Measurements from ENCODE around the gene FCRL3.
"Not testable (repeated sequence)": the region's sequence is repeated elsewhere in the genome, so short reads cannot be mapped to it uniquely, and the experiment has no call there.

The FCRL3 gene, protein sequence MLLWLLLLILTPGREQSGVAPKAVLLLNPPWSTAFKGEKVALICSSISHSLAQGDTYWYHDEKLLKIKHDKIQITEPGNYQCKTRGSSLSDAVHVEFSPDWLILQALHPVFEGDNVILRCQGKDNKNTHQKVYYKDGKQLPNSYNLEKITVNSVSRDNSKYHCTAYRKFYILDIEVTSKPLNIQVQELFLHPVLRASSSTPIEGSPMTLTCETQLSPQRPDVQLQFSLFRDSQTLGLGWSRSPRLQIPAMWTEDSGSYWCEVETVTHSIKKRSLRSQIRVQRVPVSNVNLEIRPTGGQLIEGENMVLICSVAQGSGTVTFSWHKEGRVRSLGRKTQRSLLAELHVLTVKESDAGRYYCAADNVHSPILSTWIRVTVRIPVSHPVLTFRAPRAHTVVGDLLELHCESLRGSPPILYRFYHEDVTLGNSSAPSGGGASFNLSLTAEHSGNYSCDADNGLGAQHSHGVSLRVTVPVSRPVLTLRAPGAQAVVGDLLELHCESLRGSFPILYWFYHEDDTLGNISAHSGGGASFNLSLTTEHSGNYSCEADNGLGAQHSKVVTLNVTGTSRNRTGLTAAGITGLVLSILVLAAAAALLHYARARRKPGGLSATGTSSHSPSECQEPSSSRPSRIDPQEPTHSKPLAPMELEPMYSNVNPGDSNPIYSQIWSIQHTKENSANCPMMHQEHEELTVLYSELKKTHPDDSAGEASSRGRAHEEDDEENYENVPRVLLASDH

GRCh38 chr1:157700732-157701131, at the start of gene FCRL3:
TSS of gene FCRL3 (minus strand) at chr1:157700769. CDS start at chr1:157700489, 280 bp downstream.
- no peak for DNase-seq (ENCODE audit: low read depth, low spot score)
- no peak within 1 kb of the TSS for H3K27ac ChIP-seq

GRCh38 chr1:157748262-157748817, 47.8 kb upstream of the FCRL3 start:
- no peak overlapping the region for H3K27ac ChIP-seq
- DNase-seq (ENCODE audit: low read depth, low spot score), result no peak

DNA sequence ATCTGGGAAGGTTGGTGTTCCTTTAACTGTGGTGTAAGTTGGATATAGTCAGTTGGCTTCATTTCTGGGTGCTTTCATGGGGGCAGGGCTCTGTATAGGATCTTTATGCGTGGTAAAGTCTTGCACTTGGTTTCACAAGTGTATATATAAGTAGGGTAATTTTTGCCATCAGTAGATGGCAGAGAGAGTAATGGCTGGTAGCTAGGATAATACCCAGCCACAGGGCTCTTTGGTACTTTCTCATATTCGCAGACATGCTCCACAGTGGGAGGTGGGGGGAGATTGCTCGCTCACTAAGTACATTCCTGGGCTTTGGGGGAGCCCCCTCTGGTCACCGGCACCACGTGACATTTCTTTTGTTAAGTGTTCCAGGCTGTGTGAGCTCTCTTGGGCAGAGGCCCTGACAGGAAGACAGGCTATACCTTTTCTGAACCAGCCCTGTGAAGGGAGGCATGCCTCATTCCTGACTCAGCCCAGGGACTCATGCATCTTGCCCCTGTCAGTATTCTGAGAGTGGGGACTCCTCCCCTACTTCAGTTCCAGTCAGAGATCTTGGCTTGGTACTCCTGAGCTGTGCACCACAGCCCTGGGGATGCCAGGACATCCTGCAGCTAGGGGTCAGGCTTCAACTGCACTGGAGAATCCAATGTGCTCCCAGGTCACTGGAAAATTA, 38.8 kb upstream of the FCRL3 start:
- no peak overlapping the region for H3K27ac ChIP-seq
- DNase-seq (ENCODE audit: low read depth, low spot score), result peak; percentile 12

DNA sequence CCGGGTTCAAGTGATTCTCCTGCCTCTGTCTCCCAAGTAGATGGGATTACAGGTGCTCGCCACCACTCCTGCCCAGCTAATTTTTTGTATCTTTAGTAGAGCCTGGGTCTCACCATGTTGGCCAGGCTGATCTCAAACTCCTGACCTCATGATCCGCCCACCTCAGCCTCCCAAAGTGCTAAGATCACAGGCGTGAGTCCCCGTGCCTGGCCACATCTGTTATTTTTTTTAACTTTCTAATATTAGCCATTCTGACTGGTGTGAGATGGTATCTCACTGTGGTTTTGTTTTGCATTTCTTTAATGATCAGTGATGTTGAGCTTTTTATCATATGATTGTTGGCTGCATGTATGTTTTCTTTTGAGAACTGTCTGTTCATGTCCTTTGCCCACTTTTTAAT, 35.4 kb upstream of the FCRL3 start:
- not testable (repeated sequence) for H3K27ac ChIP-seq

DNA sequence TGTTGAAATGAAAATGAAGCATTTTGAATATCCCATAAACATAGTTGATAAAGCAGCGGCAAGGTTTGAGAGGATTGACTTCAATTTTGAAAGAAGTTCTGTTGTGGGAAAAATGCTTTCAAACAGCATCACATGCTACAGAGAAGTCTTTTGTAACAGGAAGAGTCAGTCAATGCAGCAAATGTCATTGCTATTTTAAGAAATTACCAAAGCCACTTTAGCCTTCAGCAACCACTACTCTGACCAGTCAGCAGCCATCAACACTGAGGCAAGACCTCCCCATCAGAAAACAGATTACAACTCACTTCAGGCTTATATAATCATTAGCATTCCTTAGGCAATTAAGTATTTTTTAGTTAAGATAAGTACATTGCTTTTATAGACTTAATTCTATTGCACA, 33.8 kb upstream of the FCRL3 start:
- H3K27ac ChIP-seq, result no peak overlapping the region
- no peak for DNase-seq (ENCODE audit: low read depth, low spot score)

More for the DNA sequence above, 35.4 kb upstream of the FCRL3 start:
- not testable (repeated sequence) for DNase-seq (ENCODE audit: low read depth, low spot score)

DNA sequence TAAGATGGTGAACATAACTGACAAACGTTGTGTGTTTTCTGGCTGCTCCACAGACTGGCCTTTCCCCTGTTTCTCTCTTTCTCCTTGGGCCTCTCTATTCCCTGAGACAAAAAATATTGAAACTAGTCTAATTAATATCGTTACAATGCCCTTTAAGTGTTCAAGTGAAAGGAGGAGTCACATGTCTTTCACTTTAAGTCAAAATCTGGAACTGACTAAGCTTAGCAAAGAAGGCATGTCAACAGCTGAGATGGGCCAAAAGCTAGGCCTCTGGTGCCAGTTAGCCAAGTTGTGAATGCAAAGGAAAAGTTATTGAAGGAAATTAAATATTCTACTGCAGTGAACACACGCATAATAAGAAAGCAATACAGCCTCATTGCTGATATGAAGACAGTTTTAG, 32.2 kb upstream of the FCRL3 start:
- H3K27ac ChIP-seq, result no peak overlapping the region
- no peak for DNase-seq (ENCODE audit: low read depth, low spot score)

DNA sequence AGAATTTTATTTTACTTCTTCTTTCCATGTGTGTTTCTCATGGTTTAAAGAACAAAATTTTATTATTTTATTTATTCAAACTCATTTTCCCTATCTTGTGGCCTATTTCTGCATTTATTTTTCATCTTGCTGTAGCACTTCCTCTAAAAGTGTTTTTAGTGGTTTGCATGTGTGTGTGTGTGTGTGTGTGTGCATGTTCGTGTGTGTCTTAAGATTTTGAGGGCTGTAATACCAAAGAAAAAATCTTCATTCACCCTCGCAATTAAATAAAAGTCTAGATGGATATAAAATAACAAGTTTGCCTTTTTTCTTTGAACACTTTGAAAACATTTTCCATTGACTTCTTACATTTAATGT, 24.6 kb upstream of the FCRL3 start:
- no peak overlapping the region for H3K27ac ChIP-seq
- DNase-seq (ENCODE audit: low read depth, low spot score), result no peak

DNA sequence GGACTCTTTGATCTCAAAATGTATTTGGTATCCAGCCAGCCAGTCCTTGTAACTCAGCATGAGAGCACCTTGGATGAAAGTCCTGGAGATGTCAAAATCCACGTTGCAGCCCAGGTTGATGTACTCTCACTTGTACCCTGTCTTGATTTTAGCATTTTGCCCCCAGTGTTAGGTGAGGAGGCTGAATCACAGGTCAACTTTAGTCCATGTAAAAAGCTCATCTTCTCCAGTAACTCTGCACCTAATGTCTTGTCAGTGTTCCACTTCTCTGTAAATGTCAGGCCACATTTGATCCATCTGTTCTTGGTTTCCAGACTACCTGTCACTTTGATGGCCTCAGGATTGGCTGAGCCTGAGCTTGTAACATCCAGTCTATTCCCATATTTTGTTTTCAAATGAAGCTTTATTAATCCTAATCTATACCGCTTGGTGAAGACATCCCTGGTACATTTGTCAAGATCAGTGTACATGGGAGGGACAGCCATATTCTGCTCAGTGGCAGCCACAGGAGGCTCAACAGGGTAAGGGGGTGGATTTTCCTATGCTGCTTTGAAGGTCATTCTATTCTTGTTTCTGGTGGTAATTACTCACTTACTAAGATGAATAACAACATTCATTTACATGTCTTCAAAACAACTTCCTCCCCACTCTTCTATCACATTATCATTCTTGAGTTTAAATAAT, 24.1 kb upstream of the FCRL3 start:
- no peak for DNase-seq (ENCODE audit: low read depth, low spot score)
- H3K27ac ChIP-seq, result no peak overlapping the region

DNA sequence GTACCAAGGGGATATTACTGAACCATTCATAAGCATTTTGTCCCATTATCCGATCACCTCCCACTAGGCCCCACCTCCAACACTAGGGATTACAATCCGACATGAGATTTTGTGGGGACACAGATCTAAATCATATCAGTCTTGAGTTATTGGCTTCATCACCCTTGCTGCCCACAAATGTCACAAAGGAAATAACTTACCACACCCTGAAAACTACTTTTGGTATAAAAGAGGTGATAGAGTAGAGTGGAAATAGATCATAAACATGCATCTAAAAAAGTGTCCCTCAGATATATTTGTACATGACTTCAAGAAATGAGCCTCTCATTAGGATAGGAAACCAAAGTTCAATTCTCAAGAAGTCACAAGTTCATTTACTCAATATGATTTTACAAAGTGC, 22.6 kb upstream of the FCRL3 start:
- no peak for DNase-seq (ENCODE audit: low read depth, low spot score)

GRCh38 chr1:157721985-157722384, 21.4 kb upstream of the FCRL3 start:
- no peak for DNase-seq (ENCODE audit: low read depth, low spot score)
- H3K27ac ChIP-seq, result no peak overlapping the region

More for the DNA sequence above, 22.6 kb upstream of the FCRL3 start:
- no peak overlapping the region for H3K27ac ChIP-seq

DNA sequence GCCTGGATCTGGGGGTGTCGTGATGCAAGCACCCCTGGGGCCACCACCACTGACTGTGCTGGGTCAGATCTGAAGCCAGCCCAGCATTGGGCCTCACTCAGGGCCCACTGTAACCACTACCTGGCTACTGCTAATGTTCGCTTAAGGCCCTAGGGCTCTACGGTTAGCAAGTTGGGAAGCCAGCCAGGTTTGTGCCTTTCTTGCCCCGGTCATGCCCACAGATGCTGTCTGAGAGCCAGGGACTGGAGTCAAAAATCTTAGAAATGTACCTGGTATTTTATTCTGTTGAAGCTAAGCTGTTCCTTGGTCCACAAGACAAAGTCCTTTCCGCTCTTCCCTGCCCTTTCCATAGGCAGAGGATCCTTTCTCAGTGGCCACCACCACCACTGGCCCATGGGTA, 15.2 kb upstream of the FCRL3 start:
- H3K27ac ChIP-seq, result no peak overlapping the region
- DNase-seq (ENCODE audit: low read depth, low spot score), result no peak

- DNase-seq (ENCODE audit: low read depth, low spot score), result no peak
- H3K27ac ChIP-seq, result no peak overlapping the region
These were observed 11.2 kb upstream of the FCRL3 start for GRCh38 chr1:157711802-157712201.

DNA sequence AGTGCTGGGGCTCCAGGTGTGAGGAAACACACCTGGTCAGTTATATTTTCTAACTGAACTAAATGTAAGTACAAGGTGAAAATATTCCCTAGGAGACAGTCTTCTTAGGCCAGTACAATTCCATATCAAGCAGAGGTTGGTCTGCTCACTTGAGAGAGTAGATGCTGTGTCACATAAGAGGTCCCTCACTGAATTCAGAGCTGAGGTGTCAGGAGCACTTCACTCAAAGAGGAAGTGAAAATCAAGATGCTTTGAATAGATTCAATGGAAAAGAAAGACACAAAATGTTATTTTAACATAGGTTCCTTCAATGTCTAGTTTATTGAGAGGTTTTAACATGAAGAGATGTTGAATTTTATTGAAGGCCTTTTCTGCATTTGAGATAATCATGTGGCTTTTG, 4.3 kb upstream of the FCRL3 start:
- no peak for DNase-seq (ENCODE audit: low read depth, low spot score)
- H3K27ac ChIP-seq, result no peak overlapping the region

DNA sequence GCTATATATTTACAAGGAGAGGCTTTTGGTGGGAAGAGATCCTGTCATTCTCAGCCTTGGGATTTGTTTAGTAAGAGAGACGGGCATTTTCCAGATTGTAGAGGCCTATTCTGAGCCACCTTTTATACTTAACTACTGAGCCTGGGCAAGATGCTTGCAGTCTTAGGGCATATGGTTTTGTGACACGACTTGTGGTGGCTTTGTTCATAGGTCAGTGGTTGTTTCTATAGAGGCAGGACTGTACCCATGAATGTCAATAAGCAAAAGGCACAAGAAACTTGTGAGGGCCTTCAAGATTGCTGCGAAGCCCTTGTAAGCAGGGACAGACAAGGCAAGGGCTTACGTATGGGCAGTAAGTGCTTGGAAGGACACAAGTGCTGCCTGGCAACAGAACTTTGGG, 3.4 kb upstream of the FCRL3 start:
- DNase-seq (ENCODE audit: low read depth, low spot score), result no peak
- no peak overlapping the region for H3K27ac ChIP-seq

DNA sequence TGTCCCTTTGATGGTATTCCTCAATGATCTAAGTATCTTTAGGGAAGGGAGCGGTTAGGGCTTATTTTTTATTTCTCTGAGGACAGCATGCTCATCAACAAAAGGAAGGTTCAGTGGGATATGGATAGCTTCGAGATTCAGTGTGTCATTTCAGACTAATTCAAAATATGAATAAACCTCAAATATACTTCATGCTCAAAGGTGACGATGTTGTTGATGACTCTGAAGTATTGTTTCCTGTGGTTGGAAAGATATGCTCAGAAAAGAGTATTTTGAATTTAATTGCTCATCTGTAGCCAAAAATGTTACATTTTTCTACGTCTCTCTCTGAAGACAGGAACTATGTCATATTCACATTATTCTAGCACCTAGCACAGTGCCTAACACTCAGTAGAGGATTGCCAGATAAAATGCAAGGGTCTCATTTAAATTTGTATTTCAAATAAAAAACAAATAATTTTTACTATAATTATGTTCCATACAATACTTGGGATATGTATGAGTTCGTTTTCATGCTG, 1.8 kb upstream of the FCRL3 start:
- no peak overlapping the region for H3K27ac ChIP-seq
- no peak for DNase-seq (ENCODE audit: low read depth, low spot score)

- DNase-seq (ENCODE audit: low read depth, low spot score), result no peak
- H3K27ac ChIP-seq, result no peak overlapping the region
These were observed 264 bp downstream of the FCRL3 start for GRCh38 chr1:157700305-157700704.

- no peak overlapping the region for H3K27ac ChIP-seq
These were observed 2.6 kb downstream of the FCRL3 start for GRCh38 chr1:157697781-157698569.

GRCh38 chr1:157696966-157697628, 3.5 kb downstream of the FCRL3 start:
- no peak for DNase-seq (ENCODE audit: low read depth, low spot score)
- no peak overlapping the region for H3K27ac ChIP-seq

More at GRCh38 chr1:157697781-157698569, 2.6 kb downstream of the FCRL3 start:
- DNase-seq (ENCODE audit: low read depth, low spot score), result no peak

DNA sequence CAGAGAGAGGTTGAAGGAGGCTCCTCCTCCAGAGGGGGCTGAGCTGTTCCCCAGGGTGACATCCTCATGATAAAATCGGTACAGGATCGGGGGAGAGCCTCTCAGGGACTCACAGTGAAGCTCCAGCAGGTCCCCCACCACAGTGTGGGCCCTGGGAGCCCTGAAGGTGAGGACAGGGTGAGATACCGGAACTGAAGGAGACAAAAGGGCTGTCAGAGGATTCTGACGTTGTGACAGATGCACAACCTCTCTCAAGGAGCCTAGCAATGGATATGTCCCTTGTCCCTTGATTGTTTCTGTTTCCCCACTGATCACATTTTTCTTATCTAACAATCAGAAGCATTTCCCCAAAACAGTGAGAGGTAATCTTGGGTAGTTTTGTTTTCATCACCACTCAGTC, 5.2 kb downstream of the FCRL3 start:
- no peak for DNase-seq (ENCODE audit: low read depth, low spot score)
- H3K27ac ChIP-seq, result no peak overlapping the region
